HG02884 (cell line): ENCODE results near the gene MPRIP.
"Not testable (repeated sequence)": the region's sequence is repeated elsewhere in the genome, so short reads cannot be mapped to it uniquely, and the experiment has no call there.

Source experiments
- ATAC-seq: cut with Tn5 transposase; IDR thresholded peaks from one replicate; pipeline ENCODE4 v1.9.1; 2021; ENCODE audit warnings: mild to moderate bottlenecking, moderate library complexity; ENCODE audit not compliant: unreplicated experiment

MPRIP gene

GRCh38 chr17:17125136-17126084, 83.2 kb downstream of the MPRIP start:
- ATAC-seq: no peak

- ATAC-seq: no peak
These were observed 84.2 kb downstream of the MPRIP start for GRCh38 chr17:17126131-17127110.

- no peak for ATAC-seq
These were observed 84.9 kb downstream of the MPRIP start for GRCh38 chr17:17127156-17127555.

GRCh38 chr17:17127730-17128291, 85.6 kb downstream of the MPRIP start:
- ATAC-seq: no peak

- ATAC-seq: no peak
These were observed 86.3 kb downstream of the MPRIP start for GRCh38 chr17:17128476-17129075.

- ATAC-seq: no peak
These were observed 87.2 kb downstream of the MPRIP start for GRCh38 chr17:17129466-17129865.

GRCh38 chr17:17130077-17130844, 88.0 kb downstream of the MPRIP start:
- ATAC-seq: no peak

- no peak for ATAC-seq
These were observed 89.6 kb downstream of the MPRIP start for GRCh38 chr17:17131839-17132238.

- ATAC-seq: no peak
These were observed 90.5 kb downstream of the MPRIP start for GRCh38 chr17:17132746-17133145.

- ATAC-seq: no peak
These were observed 92.0 kb downstream of the MPRIP start for GRCh38 chr17:17134051-17134956.

GRCh38 chr17:17134957-17135333, 92.7 kb downstream of the MPRIP start:
- ATAC-seq: no peak

- ATAC-seq: not testable (repeated sequence)
These were observed 94.0 kb downstream of the MPRIP start for GRCh38 chr17:17136221-17136620.

GRCh38 chr17:17137731-17138585, 95.7 kb downstream of the MPRIP start:
- ATAC-seq: no peak

- ATAC-seq: no peak
These were observed 97.8 kb downstream of the MPRIP start for GRCh38 chr17:17139972-17140589.

- no peak for ATAC-seq
These were observed 98.3 kb downstream of the MPRIP start for GRCh38 chr17:17140590-17140980.

- ATAC-seq: no peak
These were observed 99.0 kb downstream of the MPRIP start for GRCh38 chr17:17141279-17141678.

GRCh38 chr17:17141860-17142552, 99.7 kb downstream of the MPRIP start:
- ATAC-seq: no peak
